KMS-11 (cell line): Measurements from ENCODE around the gene TCF12.

Experiments used
- H2AFZ ChIP-seq: fragments of 200-600 bp; sonication (generic); 2 replicates; pipeline ENCODE4 v1.6.1; 2016; ENCODE audit warnings: antibody characterized with exemption, mixed run types, low read depth
- H3K27ac ChIP-seq: fragments of 200-600 bp; sonication (generic); 2 replicates; pipeline ENCODE4 v1.6.1; 2016; ENCODE audit warnings: mild to moderate bottlenecking, mixed run types
- H3K27me3 ChIP-seq: fragments of 200-600 bp; sonication (generic); 2 replicates; pipeline ENCODE4 v1.6.1; 2017; ENCODE audit warnings: mild to moderate bottlenecking, low read depth, mixed run types, moderate library complexity; ENCODE audit not compliant: insufficient read depth
- H3K36me3 ChIP-seq: fragments of 200-600 bp; sonication (generic); 2 replicates; pipeline ENCODE4 v1.6.1; 2017; ENCODE audit warnings: mild to moderate bottlenecking, mixed run types; ENCODE audit not compliant: insufficient read depth
- H3K4me1 ChIP-seq: fragments of 200-600 bp; sonication (generic); 2 replicates; pipeline ENCODE4 v1.6.1; 2016; ENCODE audit warnings: mild to moderate bottlenecking, low read depth, mixed run types; ENCODE audit not compliant: poor library complexity, severe bottlenecking
- H3K4me2 ChIP-seq: fragments of 200-600 bp; sonication (generic); 2 replicates; pipeline ENCODE4 v1.7.0; 2016; ENCODE audit warnings: mild to moderate bottlenecking, mixed run types
- H3K4me3 ChIP-seq: fragments of 200-600 bp; sonication (generic); IDR thresholded peaks from 2 replicates; pipeline ENCODE4 v1.6.1; 2017; ENCODE audit warnings: low read depth, low read length, mixed read lengths; ENCODE audit not compliant: insufficient read depth
- H3K79me2 ChIP-seq: fragments of 200-600 bp; sonication (generic); 2 replicates; pipeline ENCODE4 v1.6.1; 2016; ENCODE audit warnings: low read depth, mixed run types; ENCODE audit not compliant: insufficient read depth
- H3K9ac ChIP-seq: fragments of 200-600 bp; sonication (generic); 2 replicates; pipeline ENCODE4 v1.6.1; 2016; ENCODE audit warnings: mild to moderate bottlenecking, mixed run types
- H4K20me1 ChIP-seq: fragments of 200-600 bp; sonication (generic); 2 replicates; pipeline ENCODE4 v1.6.1; 2016; ENCODE audit warnings: mild to moderate bottlenecking, mixed run types; ENCODE audit not compliant: insufficient read depth
- CTCF ChIP-seq: fragments of 200-600 bp; sonication (generic); conservative IDR thresholded peaks from 2 replicates; pipeline ENCODE4 v1.6.1; 2017; ENCODE audit warnings: low read depth, mild to moderate bottlenecking, antibody characterized with exemption, low read length, moderate library complexity, mixed read lengths

TCF12 gene

GRCh38 chr15:57034613-57035012, 116.2 kb downstream of the TCF12 start:
- no peak for TF ChIP-seq CTCF
- Histone ChIP-seq H3K4me3 (no peak overlapping the region), H3K36me3 (no peaks in the 10 kb centered on the region), H3K4me1 (no peaks in the 10 kb centered on the region), H3K79me2 (peaks cover 5% of the 10 kb centered on the region; the same call in 1 of the 2 replicates), H4K20me1 (no peaks in the 10 kb centered on the region), H3K9ac (no peak overlapping the region), H2AFZ (no peak overlapping the region), H3K27me3 (no peaks in the 10 kb centered on the region), H3K27ac (no peak overlapping the region), H3K4me2 (no peak overlapping the region)

GRCh38 chr15:57035664-57036063, 117.2 kb downstream of the TCF12 start:
- Histone ChIP-seq H3K79me2 (peaks cover 5% of the 10 kb centered on the region; the same call in 1 of the 2 replicates), H3K9ac (no peak overlapping the region), H3K27me3 (no peaks in the 10 kb centered on the region), H3K36me3 (no peaks in the 10 kb centered on the region), H2AFZ (no peak overlapping the region), H3K4me2 (no peak overlapping the region), H3K4me3 (no peak overlapping the region), H3K27ac (no peak overlapping the region), H3K4me1 (no peaks in the 10 kb centered on the region), H4K20me1 (no peaks in the 10 kb centered on the region)
- TF ChIP-seq CTCF, result no peak

- H4K20me1 ChIP-seq, result no peaks in the 10 kb centered on the region
- H2AFZ ChIP-seq, result no peak overlapping the region
- no peaks in the 10 kb centered on the region for H3K36me3 ChIP-seq
- no peak overlapping the region for H3K9ac ChIP-seq
- H3K79me2 ChIP-seq, result peaks cover 5% of the 10 kb centered on the region; the same call in 1 of the 2 replicates
- no peaks in the 10 kb centered on the region for H3K27me3 ChIP-seq
- no peak overlapping the region for H3K4me2 ChIP-seq
- no peak overlapping the region for H3K27ac ChIP-seq
- TF ChIP-seq CTCF, result no peak
- no peaks in the 10 kb centered on the region for H3K4me1 ChIP-seq
- H3K4me3 ChIP-seq, result no peak overlapping the region
These were observed 117.9 kb downstream of the TCF12 start for GRCh38 chr15:57036352-57036751.

- H2AFZ ChIP-seq, result no peak overlapping the region
- no peak overlapping the region for H3K4me2 ChIP-seq
- TF ChIP-seq CTCF, result no peak
- H3K79me2 ChIP-seq, result peaks cover 5% of the 10 kb centered on the region; the same call in 1 of the 2 replicates
- H4K20me1 ChIP-seq, result no peaks in the 10 kb centered on the region
- no peaks in the 10 kb centered on the region for H3K27me3 ChIP-seq
- H3K4me1 ChIP-seq, result no peaks in the 10 kb centered on the region
- H3K27ac ChIP-seq, result no peak overlapping the region
- no peak overlapping the region for H3K9ac ChIP-seq
- no peaks in the 10 kb centered on the region for H3K36me3 ChIP-seq
- no peak overlapping the region for H3K4me3 ChIP-seq
These were observed 119.1 kb downstream of the TCF12 start for GRCh38 chr15:57037548-57037947.
